Spleen (tissue), 7 donors: ENCODE measurements around the gene FOSB.

Experiments
- POLR2A ChIP-seq, 3 donors: fragments of 450-650 bp; IDR thresholded peaks; one replicate each; pipeline ENCODE4 v1.5.1; 2017; ENCODE audit warnings: antibody characterized with exemption in 3 of 3, mild to moderate bottlenecking in 1 of 3
- TF ChIP-seq, protein P1 (sequence below), 11 experiments: fragments of 200-600 bp in 7 of 11; fragments of 450-650 bp in 4 of 11; sonication (generic) in 4 of 11; IDR thresholded peaks in 8 of 11; conservative IDR thresholded peaks in 3 of 11; 1 replicate in 7 of 11; 2 replicates in 4 of 11; pipeline versions ENCODE4 v1.4.0 to v1.8.0; 2016 to 2021; ENCODE audit warnings: antibody characterized with exemption in 11 of 11, inconsistent platforms in 4 of 11, mild to moderate bottlenecking in 1 of 11
- donor health status: DM: no; HTN: no; CAD: no; lungs with moderate emphysema.
- donor health status: DM: no; HTN: no; CAD: no.
- donor health status: DM: no; HTN: no; CAD: no.

DNA sequence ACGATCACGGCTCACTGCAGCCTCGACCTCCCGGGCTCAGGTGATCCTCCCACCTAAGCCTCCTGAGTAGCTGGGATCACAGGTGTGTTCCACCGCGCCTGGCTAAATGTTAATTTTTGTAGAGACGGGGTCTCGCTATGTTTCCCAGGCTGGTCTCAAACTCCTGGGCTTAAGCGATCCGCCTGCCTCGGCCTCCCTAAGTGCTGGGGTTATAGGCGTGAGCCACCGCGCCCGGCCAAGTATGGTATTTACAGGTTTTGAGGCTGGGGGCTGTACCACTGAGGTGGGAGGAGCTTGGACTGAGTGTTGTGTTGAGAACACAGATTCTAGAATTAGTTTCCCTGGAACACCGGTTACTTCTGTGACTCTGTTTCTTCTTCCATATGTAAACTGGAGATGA, 30.0 kb downstream of the FOSB start:
- TF ChIP-seq, protein P1, sequence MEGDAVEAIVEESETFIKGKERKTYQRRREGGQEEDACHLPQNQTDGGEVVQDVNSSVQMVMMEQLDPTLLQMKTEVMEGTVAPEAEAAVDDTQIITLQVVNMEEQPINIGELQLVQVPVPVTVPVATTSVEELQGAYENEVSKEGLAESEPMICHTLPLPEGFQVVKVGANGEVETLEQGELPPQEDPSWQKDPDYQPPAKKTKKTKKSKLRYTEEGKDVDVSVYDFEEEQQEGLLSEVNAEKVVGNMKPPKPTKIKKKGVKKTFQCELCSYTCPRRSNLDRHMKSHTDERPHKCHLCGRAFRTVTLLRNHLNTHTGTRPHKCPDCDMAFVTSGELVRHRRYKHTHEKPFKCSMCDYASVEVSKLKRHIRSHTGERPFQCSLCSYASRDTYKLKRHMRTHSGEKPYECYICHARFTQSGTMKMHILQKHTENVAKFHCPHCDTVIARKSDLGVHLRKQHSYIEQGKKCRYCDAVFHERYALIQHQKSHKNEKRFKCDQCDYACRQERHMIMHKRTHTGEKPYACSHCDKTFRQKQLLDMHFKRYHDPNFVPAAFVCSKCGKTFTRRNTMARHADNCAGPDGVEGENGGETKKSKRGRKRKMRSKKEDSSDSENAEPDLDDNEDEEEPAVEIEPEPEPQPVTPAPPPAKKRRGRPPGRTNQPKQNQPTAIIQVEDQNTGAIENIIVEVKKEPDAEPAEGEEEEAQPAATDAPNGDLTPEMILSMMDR (IDR thresholded peaks at IDR 0.05 in 8 of 11, conservative IDR thresholded peaks at IDR 0.05 in 3 of 11): no peak
- TF ChIP-seq POLR2A (IDR thresholded peaks at IDR 0.05): no peak
